Activated naive CD4-positive, alpha-beta T cell treated with anti-CD3 and anti-CD28 coated beads, Interleukin-2, amount 50 U/mL, for 72 hours (primary cell): ENCODE results near the gene PUSL1. TPM values are rescaled to one million over a fixed set of nuclear protein-coding genes. Genes with fewer than 3 reads are reported as not detected.

Experiments used
- ATAC-seq, 2 donors: fragments of 150-1000 bp; cut with Tn5 transposase; 2 replicates each; pipeline ENCODE4 v1.10.0; 2021; ENCODE audit warnings: mild to moderate bottlenecking in 2 of 2, moderate library complexity in 2 of 2
- DNase-seq, 2 donors: peaks; one replicate each; pipeline ENCODE4 v3.0.0; 2021 to 2022; ENCODE audit warnings: low spot score in 2 of 2
- H3K27ac Mint-ChIP-seq, 2 donors: one replicate each; pipeline ENCODE4 v1.8.0; 2022; ENCODE audit warnings: mild to moderate bottlenecking in 2 of 2, mixed read lengths in 2 of 2
- H3K36me3 Mint-ChIP-seq, 2 donors: one replicate each; pipeline ENCODE4 v1.8.0; 2022; ENCODE audit warnings: mixed read lengths in 2 of 2
- H3K9me3 Mint-ChIP-seq, 2 donors: one replicate each; pipeline ENCODE4 v1.8.0; 2022; ENCODE audit warnings: mixed read lengths in 2 of 2
- total RNA-seq, 2 donors: library from RNA; stranded (reverse); gene quantifications; one replicate each; pipeline ENCODE4 v1.2.3, GENCODE V29; 2022

The PUSL1 gene
- 10 to 100 TPM; 15.1 to 39.5 TPM for total RNA-seq

GRCh38 chr1:1307923-1308755, at the start of gene PUSL1, which contains the start of gene ACAP3:
Gene PUSL1 (plus strand): TSS chr1:1308597. CDS start chr1:1308644, 47 bp downstream.
Gene ACAP3 (minus strand): TSS chr1:1307930. CDS start chr1:1307815, 115 bp downstream.
- H3K36me3 Mint-ChIP-seq, result peaks cover 0 to 7% of the 10 kb centered on the region in 2 donors
- peak; percentile 79 to 80 for ATAC-seq
- peak within 1 kb of the TSS; percentile 63 to 87 for H3K27ac Mint-ChIP-seq
- DNase-seq, result peak; percentile 90 to 96
- no peaks in the 10 kb centered on the region for H3K9me3 Mint-ChIP-seq

- no peak for ATAC-seq
- Mint-ChIP-seq H3K36me3 (peaks cover 5 to 13% of the 10 kb centered on the region in 2 donors), H3K27ac (no peak overlapping the region), H3K9me3 (no peaks in the 10 kb centered on the region)
- DNase-seq, result no peak
Observed at GRCh38 chr1:1259119-1259488, 49.3 kb upstream of the PUSL1 start.

DNA sequence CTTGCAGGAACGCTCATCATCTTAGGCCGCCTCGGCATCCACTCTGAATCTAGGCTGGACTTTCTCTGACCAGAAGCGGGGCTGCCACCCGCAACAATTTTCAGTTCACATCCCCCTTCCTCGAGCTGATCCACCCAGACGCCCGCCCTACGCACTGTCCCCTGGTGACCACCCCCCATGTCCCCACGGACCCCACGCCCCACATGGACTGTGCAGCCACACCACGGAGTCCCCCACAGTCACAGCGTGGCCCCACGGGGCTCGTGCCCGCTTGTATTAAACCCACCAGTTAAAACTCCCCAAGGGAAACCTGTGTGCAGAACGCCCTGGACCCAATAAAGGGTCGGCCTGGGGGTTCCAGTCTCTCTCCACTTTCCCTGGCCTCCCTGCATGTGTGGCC, 48.9 kb upstream of the PUSL1 start:
- peaks cover 5 to 13% of the 10 kb centered on the region in 2 donors for H3K36me3 Mint-ChIP-seq
- no peaks in the 10 kb centered on the region for H3K9me3 Mint-ChIP-seq
- DNase-seq (no peak), ATAC-seq (no peak)
- H3K27ac Mint-ChIP-seq, result peak overlapping the region; percentile 48 to 61

DNA sequence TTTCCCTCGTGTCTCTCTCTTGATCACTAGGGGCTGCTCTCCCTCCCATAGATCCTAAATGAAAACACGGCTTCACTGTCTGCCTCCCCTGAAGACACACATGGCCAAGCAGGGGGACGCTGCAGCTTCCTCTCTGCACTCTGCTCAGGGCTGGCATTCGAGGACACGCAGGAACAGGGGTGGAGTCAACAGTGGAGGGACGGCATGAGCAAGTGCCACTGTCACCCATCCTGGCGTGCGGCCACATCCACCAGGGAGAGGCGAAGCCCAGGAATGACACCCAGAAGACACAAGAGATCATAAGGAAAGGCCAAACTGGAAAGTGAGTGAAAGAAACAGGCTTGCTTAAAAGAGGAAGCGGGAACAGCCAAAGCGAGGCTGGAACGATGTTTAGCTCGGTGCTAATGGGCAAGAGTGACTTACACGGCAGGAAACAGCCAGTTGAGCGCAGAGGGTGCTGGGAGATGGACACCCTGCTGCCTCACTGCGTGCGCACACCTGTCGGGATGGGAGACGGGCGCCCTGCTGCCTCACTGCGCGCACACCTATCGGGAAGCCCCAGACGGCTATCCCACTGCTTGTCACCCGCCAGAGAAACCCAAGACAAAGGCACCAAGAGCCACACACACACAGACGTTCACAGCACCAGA, 48.3 kb upstream of the PUSL1 start:
- DNase-seq (no peak), ATAC-seq (no peak)
- peak overlapping the region; percentile 48 to 61 for H3K27ac Mint-ChIP-seq
- H3K36me3 Mint-ChIP-seq, result peaks cover 5 to 13% of the 10 kb centered on the region in 2 donors
- no peaks in the 10 kb centered on the region for H3K9me3 Mint-ChIP-seq

- DNase-seq (no peak), ATAC-seq (peak in 1 of 2 donors; percentile 67)
- Mint-ChIP-seq H3K9me3 (no peaks in the 10 kb centered on the region), H3K36me3 (peaks cover 5 to 13% of the 10 kb centered on the region in 2 donors), H3K27ac (peak overlapping the region; percentile 48 to 92)
Observed at GRCh38 chr1:1260843-1261560, 47.4 kb upstream of the PUSL1 start.

GRCh38 chr1:1262071-1262470, 46.3 kb upstream of the PUSL1 start:
- peaks cover 5 to 13% of the 10 kb centered on the region in 2 donors for H3K36me3 Mint-ChIP-seq

GRCh38 chr1:1262758-1263157, 45.6 kb upstream of the PUSL1 start:
- ATAC-seq, result no peak
- H3K36me3 Mint-ChIP-seq, result peaks cover 5 to 10% of the 10 kb centered on the region in 2 donors
- no peak overlapping the region for H3K27ac Mint-ChIP-seq
- no peak for DNase-seq
- H3K9me3 Mint-ChIP-seq, result no peaks in the 10 kb centered on the region

More at GRCh38 chr1:1262071-1262470, 46.3 kb upstream of the PUSL1 start:
- no peak overlapping the region for H3K27ac Mint-ChIP-seq
- H3K9me3 Mint-ChIP-seq, result no peaks in the 10 kb centered on the region
- DNase-seq (no peak), ATAC-seq (no peak)

- H3K36me3 Mint-ChIP-seq, result peaks cover 5 to 9% of the 10 kb centered on the region in 2 donors
- no peak overlapping the region for H3K27ac Mint-ChIP-seq
- ATAC-seq (no peak), DNase-seq (no peak)
- H3K9me3 Mint-ChIP-seq, result no peaks in the 10 kb centered on the region
Observed at GRCh38 chr1:1264026-1264425, 44.4 kb upstream of the PUSL1 start.

DNA sequence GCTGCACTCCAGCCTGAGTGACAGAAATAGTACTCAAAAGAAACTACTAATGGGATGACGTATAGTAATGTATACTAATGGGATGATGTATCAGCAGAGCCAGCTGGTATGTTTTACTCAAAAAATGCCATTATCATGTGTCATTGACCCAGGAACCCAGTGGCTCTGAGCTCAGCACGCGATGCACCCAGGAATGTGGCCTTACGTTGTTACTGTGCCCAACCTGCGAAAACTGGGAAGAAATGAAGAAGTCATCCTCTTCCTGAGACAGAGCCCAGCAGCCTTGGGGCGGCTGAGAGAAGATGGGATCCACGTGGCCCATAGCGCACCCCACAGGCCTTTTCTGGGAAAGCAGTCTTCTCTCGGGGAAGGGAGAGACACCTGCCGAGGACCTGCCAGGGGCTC, 43.5 kb upstream of the PUSL1 start:
- ATAC-seq, result no peak
- no peak overlapping the region for H3K27ac Mint-ChIP-seq
- no peak for DNase-seq
- H3K9me3 Mint-ChIP-seq, result no peaks in the 10 kb centered on the region
- H3K36me3 Mint-ChIP-seq, result peaks cover 2 to 5% of the 10 kb centered on the region in 2 donors

- ATAC-seq, result no peak
- H3K36me3 Mint-ChIP-seq, result peaks cover 8 to 11% of the 10 kb centered on the region in 2 donors
- no peaks in the 10 kb centered on the region for H3K9me3 Mint-ChIP-seq
- no peak overlapping the region for H3K27ac Mint-ChIP-seq
- DNase-seq, result no peak
Observed at GRCh38 chr1:1267488-1268283, 40.7 kb upstream of the PUSL1 start.

DNA sequence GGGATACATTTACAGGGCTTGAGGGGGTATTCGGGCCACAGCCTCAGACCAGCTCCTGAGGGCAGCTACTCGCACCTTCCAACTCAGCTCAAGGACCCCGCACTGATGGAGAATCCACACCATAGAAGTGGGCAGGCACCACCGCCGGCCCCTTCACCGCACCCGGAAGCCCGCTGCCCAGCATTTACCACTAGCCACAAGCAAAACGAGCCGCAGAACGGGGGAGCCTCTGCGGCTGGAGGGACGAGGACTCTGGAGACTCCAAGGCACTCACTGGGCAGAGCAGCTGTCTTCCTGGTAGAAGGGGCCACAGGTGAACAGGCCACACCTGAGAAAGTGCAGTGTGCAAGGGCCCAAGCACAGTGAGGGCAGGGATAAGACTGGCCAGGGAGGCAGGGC, 40.1 kb upstream of the PUSL1 start:
- Mint-ChIP-seq H3K9me3 (no peaks in the 10 kb centered on the region), H3K36me3 (peaks cover 13 to 14% of the 10 kb centered on the region in 2 donors), H3K27ac (no peak overlapping the region)
- DNase-seq (no peak), ATAC-seq (no peak)

DNA sequence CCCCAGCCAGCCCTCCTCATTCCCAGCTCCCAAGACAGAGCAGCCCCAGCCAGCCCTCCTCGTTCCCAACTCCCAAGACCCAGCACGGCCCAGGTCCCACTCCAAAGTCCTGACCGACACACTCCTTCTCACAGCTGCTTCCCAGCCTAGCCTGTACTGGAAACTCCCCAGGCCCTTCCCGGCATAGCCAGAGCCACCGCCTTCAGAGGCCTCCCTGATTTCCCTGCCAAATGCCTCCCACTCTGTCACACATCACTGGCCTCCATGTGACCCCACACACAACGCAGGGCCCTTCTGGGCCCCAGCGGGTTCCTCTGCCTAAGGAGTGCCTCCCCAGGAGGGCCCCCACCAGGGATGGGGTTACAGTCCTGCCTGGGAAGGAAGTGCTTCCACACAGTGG, 37.6 kb upstream of the PUSL1 start:
- H3K27ac Mint-ChIP-seq, result peak overlapping the region; percentile 88 to 89
- peaks cover 13 to 14% of the 10 kb centered on the region in 2 donors for H3K36me3 Mint-ChIP-seq
- ATAC-seq, result no peak
- DNase-seq, result no peak
- no peaks in the 10 kb centered on the region for H3K9me3 Mint-ChIP-seq

DNA sequence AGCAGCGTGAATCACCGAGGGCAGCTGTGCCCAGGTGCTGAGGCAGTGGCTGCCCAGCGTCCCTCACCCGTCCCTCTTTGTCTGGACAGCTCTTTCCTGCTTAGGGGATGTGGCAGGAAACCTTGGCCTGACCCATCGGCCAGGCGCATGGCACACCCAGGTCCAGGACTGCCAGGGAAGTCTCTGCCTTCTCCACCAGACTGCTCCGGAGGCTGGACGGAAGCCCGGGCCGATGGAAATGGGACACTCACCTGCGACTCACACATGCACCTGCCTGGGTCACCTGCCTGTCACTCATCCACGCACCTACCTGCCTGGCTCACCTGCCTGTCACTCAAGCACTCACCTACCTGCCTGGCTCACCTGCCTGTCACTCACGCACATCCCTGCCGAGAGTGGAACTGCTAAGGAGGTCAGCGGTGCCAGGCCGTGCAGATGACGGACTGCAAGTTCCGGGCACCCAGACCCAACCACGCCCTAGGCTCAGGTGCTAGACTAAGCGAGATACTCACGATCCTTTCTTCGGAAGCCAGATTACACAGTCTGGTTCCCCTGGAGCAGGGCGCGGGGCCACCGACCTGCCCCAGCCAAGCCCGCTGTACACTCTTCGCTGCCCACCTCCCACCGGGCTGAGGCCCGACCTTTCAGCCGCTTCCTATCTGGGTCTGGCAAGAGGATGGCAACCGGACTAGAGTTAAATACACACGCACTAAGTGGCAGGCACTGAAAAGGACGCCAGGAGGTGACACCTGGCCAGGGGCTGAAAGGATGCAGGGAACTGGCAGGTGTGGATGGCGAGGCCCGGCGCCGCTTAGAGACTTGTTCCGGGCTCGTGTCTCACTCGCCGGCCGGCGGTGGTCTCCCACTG, 35.8 kb upstream of the PUSL1 start:
- Mint-ChIP-seq H3K36me3 (peaks cover 13 to 14% of the 10 kb centered on the region in 2 donors), H3K27ac (peak overlapping the region; percentile 89 to 93), H3K9me3 (no peaks in the 10 kb centered on the region)
- DNase-seq (no peak), ATAC-seq (no peak)

DNA sequence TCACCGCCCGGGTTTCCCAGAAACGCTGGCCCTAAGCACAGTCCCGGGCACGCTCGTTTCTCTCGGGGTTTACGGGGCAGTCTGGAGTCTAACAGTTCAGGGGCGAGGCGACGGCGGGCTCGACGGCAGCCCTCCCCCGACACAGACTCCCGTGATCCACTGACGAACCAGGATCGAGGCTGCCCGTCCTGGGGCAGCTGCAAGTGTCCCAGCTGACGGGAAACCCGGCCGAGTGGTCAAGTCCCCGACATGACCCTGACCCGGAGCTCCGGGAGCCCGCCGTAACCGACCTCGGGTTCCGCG, 35.2 kb upstream of the PUSL1 start:
- Mint-ChIP-seq H3K9me3 (no peaks in the 10 kb centered on the region), H3K36me3 (peaks cover 13 to 14% of the 10 kb centered on the region in 2 donors), H3K27ac (peak overlapping the region; percentile 89 to 93)
- ATAC-seq (peak in 1 of 2 donors; percentile 7), DNase-seq (no peak)

DNA sequence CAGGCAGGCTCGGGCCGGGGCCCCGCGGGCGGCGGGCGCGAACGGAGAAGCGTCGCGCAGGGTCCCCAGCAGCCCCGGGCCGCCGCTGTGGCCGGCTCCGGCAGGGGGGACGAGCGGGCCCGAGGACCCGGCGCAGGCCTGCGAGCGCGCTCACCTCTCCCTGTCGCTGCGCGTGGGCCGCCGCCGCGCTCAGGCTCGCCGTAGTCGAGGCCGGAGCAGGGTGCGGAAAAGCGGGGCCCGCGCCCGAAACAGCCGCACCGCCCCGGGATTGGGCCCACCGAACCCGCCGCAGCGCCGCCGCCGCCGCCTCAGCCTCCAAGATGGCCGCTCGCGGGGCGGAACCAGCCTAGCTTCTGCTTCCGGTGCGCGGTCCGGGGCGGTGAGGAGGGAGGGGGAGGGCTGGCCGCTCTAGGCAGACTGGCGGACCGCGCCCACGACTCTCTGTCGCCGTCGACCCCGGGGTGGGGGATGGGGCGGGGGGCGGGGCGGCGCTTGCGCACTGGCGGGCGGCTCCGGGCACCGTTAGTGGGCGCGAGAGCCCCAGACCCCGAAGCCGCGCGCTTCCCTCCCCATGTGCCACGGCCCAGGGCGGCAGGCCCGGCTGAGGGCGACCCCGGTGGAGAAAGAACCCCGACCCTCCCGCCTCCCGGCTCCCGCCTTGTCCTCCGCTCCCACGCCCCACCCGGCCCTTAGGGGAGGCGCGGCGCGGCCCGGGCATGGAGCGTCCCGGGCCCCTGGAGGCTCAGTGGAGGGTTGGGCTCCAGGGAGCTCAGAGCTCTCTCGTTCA, 34.7 kb upstream of the PUSL1 start, which contains the start of gene UBE2J2:
Gene UBE2J2, minus strand, starts transcription at position 343 of the 787 bp plus-strand sequence. CDS start 5,862 bp downstream, outside the sequence.
- Mint-ChIP-seq H3K36me3 (peaks cover 13 to 14% of the 10 kb centered on the region in 2 donors), H3K27ac (peak within 1 kb of the TSS; percentile 89 to 93), H3K9me3 (no peaks in the 10 kb centered on the region)
- DNase-seq, result peak; percentile 90 to 92
- peak; percentile 97 to 98 for ATAC-seq
